HepG2 (cell line): ENCODE data around the gene UBL7.

ENCODE experiments used
- CBX2 ChIP-seq, 2 experiments: fragments of 200-600 bp in 1 of 2; sonication (generic); formaldehyde crosslinking in 1 of 2; IDR thresholded peaks; 2 replicates each; pipeline versions ENCODE4 v1.7.0 to v1.8.1; 2018 to 2022; ENCODE audit warnings: low read depth in 2 of 2, low read length in 1 of 2, mild to moderate bottlenecking in 1 of 2, missing genetic modification reagents in 1 of 2
- EZH2 ChIP-seq: conservative IDR thresholded peaks from 2 replicates; pipeline ENCODE4 v1.6.1; 2012; ENCODE audit warnings: mild to moderate bottlenecking, low read depth, low read length, moderate library complexity
- JUND ChIP-seq: sonication (generic); formaldehyde crosslinking; IDR thresholded peaks from 2 replicates; pipeline ENCODE4 v1.8.0; 2022; ENCODE audit warnings: mild to moderate bottlenecking, missing genetic modification reagents
- POLR2A ChIP-seq, 2 experiments: IDR thresholded peaks; 2 replicates each; pipeline ENCODE4 v1.6.1; 2011; ENCODE audit warnings: low read depth in 2 of 2, low read length in 2 of 2, mild to moderate bottlenecking in 1 of 2, moderate library complexity in 1 of 2; ENCODE audit not compliant: insufficient read depth in 1 of 2
- PRDM15 ChIP-seq: sonication (generic); formaldehyde crosslinking; IDR thresholded peaks from 2 replicates; pipeline ENCODE4 v1.4.0; 2020; ENCODE audit warnings: missing genetic modification reagents
- ZFP41 ChIP-seq: sonication (generic); formaldehyde crosslinking; IDR thresholded peaks from 2 replicates; pipeline ENCODE4 v1.4.0; 2020; ENCODE audit warnings: mild to moderate bottlenecking, missing genetic modification reagents, borderline replicate concordance
- ZNF121 ChIP-seq: sonication (generic); formaldehyde crosslinking; IDR thresholded peaks from 2 replicates; pipeline ENCODE4 v1.5.0; 2020; ENCODE audit warnings: mild to moderate bottlenecking, missing genetic modification reagents

- TF ChIP-seq POLR2A (IDR thresholded peaks at IDR 0.05; ENCODE audit: insufficient read depth in 1 of 2, low read depth in 2 of 2, low read length in 2 of 2): peak; percentile 91
- TF ChIP-seq CBX2 (IDR thresholded peaks at IDR 0.05; ENCODE audit: low read depth, low read length): no peak
- TF ChIP-seq CBX2 (CRISPR knock-in tag; IDR thresholded peaks at IDR 0.05; ENCODE audit: low read depth): no peak; the same call in 1 of the 2 replicates
- peak; percentile 61; the same call in 1 of the 2 replicates for TF ChIP-seq ZNF121 (CRISPR knock-in tag)
- peak; percentile 86 for TF ChIP-seq PRDM15
- TF ChIP-seq JUND (CRISPR knock-in tag): no peak
- no peak for TF ChIP-seq EZH2
- no peak for TF ChIP-seq ZFP41 (CRISPR knock-in tag)
Measured at GRCh38 chr15:74460871-74461846, at the start of gene UBL7.
